Measurements from ENCODE around the gene FAM163A. TPM values are rescaled to one million over a fixed set of nuclear protein-coding genes. Genes with fewer than 3 reads are reported as not detected.

FAM163A gene
- total RNA-seq, 4 donors from 2014 or later, result 0.16 TPM; not detected in 3

DNA sequence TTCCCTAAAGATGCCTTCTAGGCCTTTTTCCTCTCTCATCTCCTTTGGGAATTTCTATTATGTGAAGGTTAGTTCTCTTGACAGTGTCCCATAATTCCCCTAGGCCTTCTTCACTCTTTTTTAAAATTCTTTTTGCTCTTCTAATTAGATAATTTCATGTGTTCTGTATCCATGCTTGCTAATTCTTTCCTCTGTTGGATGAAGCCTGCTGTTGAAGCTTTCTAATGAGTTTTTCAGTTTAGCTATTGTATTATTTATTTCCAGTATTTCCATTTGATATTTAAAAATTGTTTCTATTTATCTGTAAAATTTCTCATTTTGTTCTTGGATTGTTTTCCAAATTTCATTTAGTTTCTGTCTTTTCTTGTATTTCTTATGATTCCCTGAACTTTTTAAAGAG, 28.5 kb upstream of the FAM163A start:
- ATAC-seq (no peak), DNase-seq (no peak)
- H3K36me3 ChIP-seq, result no peaks in the 10 kb centered on the region
- peaks cover 0 to 4% (median 4%) of the 10 kb centered on the region in 3 donors for H3K9me3 ChIP-seq
- peaks cover 0 to 7% of the 10 kb centered on the region in 2 donors for H3K4me1 ChIP-seq
- TF ChIP-seq, protein P1, sequence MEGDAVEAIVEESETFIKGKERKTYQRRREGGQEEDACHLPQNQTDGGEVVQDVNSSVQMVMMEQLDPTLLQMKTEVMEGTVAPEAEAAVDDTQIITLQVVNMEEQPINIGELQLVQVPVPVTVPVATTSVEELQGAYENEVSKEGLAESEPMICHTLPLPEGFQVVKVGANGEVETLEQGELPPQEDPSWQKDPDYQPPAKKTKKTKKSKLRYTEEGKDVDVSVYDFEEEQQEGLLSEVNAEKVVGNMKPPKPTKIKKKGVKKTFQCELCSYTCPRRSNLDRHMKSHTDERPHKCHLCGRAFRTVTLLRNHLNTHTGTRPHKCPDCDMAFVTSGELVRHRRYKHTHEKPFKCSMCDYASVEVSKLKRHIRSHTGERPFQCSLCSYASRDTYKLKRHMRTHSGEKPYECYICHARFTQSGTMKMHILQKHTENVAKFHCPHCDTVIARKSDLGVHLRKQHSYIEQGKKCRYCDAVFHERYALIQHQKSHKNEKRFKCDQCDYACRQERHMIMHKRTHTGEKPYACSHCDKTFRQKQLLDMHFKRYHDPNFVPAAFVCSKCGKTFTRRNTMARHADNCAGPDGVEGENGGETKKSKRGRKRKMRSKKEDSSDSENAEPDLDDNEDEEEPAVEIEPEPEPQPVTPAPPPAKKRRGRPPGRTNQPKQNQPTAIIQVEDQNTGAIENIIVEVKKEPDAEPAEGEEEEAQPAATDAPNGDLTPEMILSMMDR (IDR thresholded peaks at IDR 0.05 in 4 of 5, conservative IDR thresholded peaks at IDR 0.05 in 1 of 5), result no peak
- no peak for TF ChIP-seq POLR2A (IDR thresholded peaks at IDR 0.05)
- H3K27ac ChIP-seq, result no peak overlapping the region
- no peaks in the 10 kb centered on the region for H3K27me3 ChIP-seq
- intact Hi-C loops (cut with DNase I; ENCODE audit: low total_unique reads) (no loop called here), in situ Hi-C loops (cut with MboI; ENCODE audit: low sequenced_read_pairs in 4 of 4) (loop anchor here (5.0 to 25.0 kb wide), 3 partner anchors 90 to 473 kb away; no protein-coding TSS in a partner anchor)
- no peak overlapping the region for H3K4me3 ChIP-seq

DNA sequence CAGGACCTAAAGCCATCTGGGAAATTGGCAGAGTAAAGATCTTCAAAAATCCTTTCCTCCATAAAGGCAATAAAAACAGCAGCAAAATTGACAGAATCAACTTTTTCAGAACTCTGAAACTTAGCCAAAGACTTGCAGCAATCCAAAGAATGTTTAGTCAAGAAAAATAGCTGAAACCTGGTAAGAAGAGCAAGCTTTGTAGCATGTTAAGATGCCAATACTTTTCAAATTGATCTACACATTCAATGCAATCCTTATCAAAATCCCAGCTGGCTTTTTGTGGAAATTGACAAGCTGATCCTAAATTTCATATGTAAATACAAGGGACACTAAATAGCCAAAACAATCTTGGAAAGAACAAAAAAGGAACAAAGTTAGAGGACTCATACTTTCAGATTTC, 23.8 kb upstream of the FAM163A start:
- Histone ChIP-seq H3K4me3 (no peak overlapping the region), H3K9me3 (peaks cover 4% of the 10 kb centered on the region in 3 donors), H3K27ac (no peak overlapping the region), H3K4me1 (no peaks in the 10 kb centered on the region), H3K36me3 (no peaks in the 10 kb centered on the region), H3K27me3 (no peaks in the 10 kb centered on the region)
- no peak for TF ChIP-seq POLR2A (IDR thresholded peaks at IDR 0.05)
- TF ChIP-seq, protein P1 (IDR thresholded peaks at IDR 0.05 in 4 of 5, conservative IDR thresholded peaks at IDR 0.05 in 1 of 5), result no peak
- in situ Hi-C loops (cut with MboI; ENCODE audit: low sequenced_read_pairs in 4 of 4), result loop anchor here in 3 of 4 donors (10.0 to 25.0 kb wide), 2 partner anchors 86 to 468 kb away; no protein-coding TSS in a partner anchor
- DNase-seq, result no peak
- ATAC-seq, result no peak
- intact Hi-C loops (cut with DNase I; ENCODE audit: low total_unique reads), result no loop called here

DNA sequence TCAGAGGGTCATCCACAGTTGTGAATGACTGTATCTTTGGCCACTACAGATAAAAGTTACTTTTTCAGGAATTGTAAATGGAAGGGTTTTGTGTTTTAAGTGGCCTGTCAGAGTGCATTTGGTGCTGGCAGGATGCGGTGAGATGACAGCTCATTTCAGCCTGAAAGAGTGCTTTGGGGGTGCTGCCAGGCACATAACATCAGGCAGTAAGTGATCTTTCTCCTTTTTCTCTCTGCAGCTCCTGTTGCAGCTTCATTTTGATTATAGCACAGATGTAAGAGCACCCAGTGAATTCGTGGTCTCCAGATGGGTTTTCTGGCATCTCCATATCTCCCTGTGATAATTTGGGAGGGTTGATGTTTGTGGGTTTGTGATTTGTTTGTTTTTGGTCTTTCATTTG, 14.8 kb upstream of the FAM163A start:
- no peaks in the 10 kb centered on the region for H3K9me3 ChIP-seq
- no peaks in the 10 kb centered on the region for H3K27me3 ChIP-seq
- no peak for ATAC-seq
- H3K4me1 ChIP-seq, result no peaks in the 10 kb centered on the region
- H3K4me3 ChIP-seq, result no peak overlapping the region
- intact Hi-C loops (cut with DNase I; ENCODE audit: low total_unique reads) (no loop called here), in situ Hi-C loops (cut with MboI; ENCODE audit: low sequenced_read_pairs in 4 of 4) (no loop called here)
- TF ChIP-seq POLR2A (IDR thresholded peaks at IDR 0.05), result no peak
- TF ChIP-seq, protein P1 (IDR thresholded peaks at IDR 0.05 in 4 of 5, conservative IDR thresholded peaks at IDR 0.05 in 1 of 5), result no peak
- no peak for DNase-seq
- no peak overlapping the region for H3K27ac ChIP-seq
- H3K36me3 ChIP-seq, result no peaks in the 10 kb centered on the region

DNA sequence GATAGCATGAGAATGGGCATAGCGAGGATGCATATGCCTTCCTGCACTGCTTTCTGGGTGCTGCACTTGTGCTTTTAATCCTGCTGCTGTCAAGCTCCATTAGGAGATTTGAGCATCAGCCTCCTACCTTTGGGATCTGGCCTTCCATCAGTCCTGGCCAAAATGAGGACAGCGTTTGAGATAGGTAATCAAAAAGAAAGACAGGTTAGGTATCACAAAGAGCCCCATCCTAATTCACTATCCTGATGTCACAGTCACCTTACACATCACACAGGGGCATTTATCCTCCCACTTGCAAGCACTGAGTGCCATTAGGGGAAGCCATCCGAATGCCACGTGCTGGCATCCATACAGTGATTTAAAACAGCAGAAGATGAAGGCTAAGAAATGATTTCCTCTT, 13.2 kb upstream of the FAM163A start:
- H3K27me3 ChIP-seq, result no peaks in the 10 kb centered on the region
- DNase-seq, result no peak
- in situ Hi-C loops (cut with MboI; ENCODE audit: low sequenced_read_pairs in 4 of 4), result no loop called here
- no peaks in the 10 kb centered on the region for H3K4me1 ChIP-seq
- no peak overlapping the region for H3K4me3 ChIP-seq
- intact Hi-C loops (cut with DNase I; ENCODE audit: low total_unique reads), result no loop called here
- H3K9me3 ChIP-seq, result no peaks in the 10 kb centered on the region
- TF ChIP-seq, protein P1 (IDR thresholded peaks at IDR 0.05 in 4 of 5, conservative IDR thresholded peaks at IDR 0.05 in 1 of 5), result no peak
- no peak for TF ChIP-seq POLR2A (IDR thresholded peaks at IDR 0.05)
- H3K27ac ChIP-seq, result no peak overlapping the region
- ATAC-seq, result no peak
- no peaks in the 10 kb centered on the region for H3K36me3 ChIP-seq

DNA sequence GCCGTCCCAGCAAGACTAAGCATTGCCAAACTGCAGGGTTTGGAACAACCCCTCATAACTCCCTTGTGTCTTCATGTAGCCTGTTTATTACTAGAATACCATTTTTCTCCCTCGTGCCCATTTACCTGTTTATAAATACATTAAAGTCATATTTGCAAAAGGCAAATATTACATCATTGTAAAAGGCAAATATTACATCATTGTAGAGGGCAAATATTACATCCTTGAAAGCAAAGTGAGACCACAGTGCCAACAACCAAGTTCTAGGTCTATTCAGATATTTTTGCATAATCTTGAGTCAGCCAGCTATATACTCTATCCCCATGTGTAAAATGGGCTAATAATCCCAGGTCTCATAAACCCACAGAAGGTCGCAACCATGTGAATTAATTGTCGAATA, 11.4 kb upstream of the FAM163A start:
- ATAC-seq (no peak), DNase-seq (no peak)
- TF ChIP-seq, protein P1 (IDR thresholded peaks at IDR 0.05 in 4 of 5, conservative IDR thresholded peaks at IDR 0.05 in 1 of 5), result no peak
- TF ChIP-seq POLR2A (IDR thresholded peaks at IDR 0.05), result no peak
- H3K9me3 ChIP-seq, result no peaks in the 10 kb centered on the region
- in situ Hi-C loops (cut with MboI; ENCODE audit: low sequenced_read_pairs in 4 of 4) (no loop called here), intact Hi-C loops (cut with DNase I; ENCODE audit: low total_unique reads) (no loop called here)
- H3K4me1 ChIP-seq, result no peaks in the 10 kb centered on the region
- no peaks in the 10 kb centered on the region for H3K27me3 ChIP-seq
- H3K36me3 ChIP-seq, result no peaks in the 10 kb centered on the region
- no peak overlapping the region for H3K27ac ChIP-seq
- H3K4me3 ChIP-seq, result no peak overlapping the region
